SIG-M5 treated with dmso at 0.1 percent for 504 hours (cell line): ENCODE data around the gene EHHADH.

Experiments used
- DNase-seq: peaks from one replicate; lab custom pipeline; 2025; ENCODE audit not compliant: unreplicated experiment; lab: John Stamatoyannopoulos, UW

Gene EHHADH

GRCh38 chr3:185150561-185150960, 103.3 kb downstream of the EHHADH start:
- DNase-seq: no peak

GRCh38 chr3:185149591-185149990, 104.3 kb downstream of the EHHADH start:
- no peak for DNase-seq

GRCh38 chr3:185145511-185145910, 108.3 kb downstream of the EHHADH start:
- no peak for DNase-seq

GRCh38 chr3:185144784-185145183, 109.1 kb downstream of the EHHADH start:
- DNase-seq: no peak
